HG02973 (cell line): ENCODE data around the gene FADS2.

Experiments used
- ATAC-seq: cut with Tn5 transposase; IDR thresholded peaks from one replicate; pipeline ENCODE4 v1.9.1; 2021; ENCODE audit warnings: moderate library complexity; ENCODE audit not compliant: unreplicated experiment

Gene FADS2

GRCh38 chr11:61904539-61905048 lies 76.5 kb downstream of the FADS2 start:
- ATAC-seq = no peak

GRCh38 chr11:61905067-61905696 lies 77.1 kb downstream of the FADS2 start:
- no peak for ATAC-seq

GRCh38 chr11:61905801-61906521 lies 77.9 kb downstream of the FADS2 start:
- ATAC-seq = no peak

GRCh38 chr11:61906522-61906909 lies 78.4 kb downstream of the FADS2 start:
- no peak for ATAC-seq

- ATAC-seq = no peak
Observed at GRCh38 chr11:61907282-61907681, 79.2 kb downstream of the FADS2 start.

- no peak for ATAC-seq
Observed at GRCh38 chr11:61907871-61908729, 80.0 kb downstream of the FADS2 start.

GRCh38 chr11:61908730-61909316 lies 80.7 kb downstream of the FADS2 start:
- no peak for ATAC-seq

- ATAC-seq = no peak
Observed at GRCh38 chr11:61910187-61911127, 82.4 kb downstream of the FADS2 start.

- ATAC-seq = no peak
Observed at GRCh38 chr11:61911128-61911700, 83.1 kb downstream of the FADS2 start.

GRCh38 chr11:61911701-61912529 lies 83.8 kb downstream of the FADS2 start:
- ATAC-seq = no peak

GRCh38 chr11:61912530-61912898 lies 84.4 kb downstream of the FADS2 start:
- no peak for ATAC-seq

GRCh38 chr11:61912991-61913698 lies 85.0 kb downstream of the FADS2 start:
- no peak for ATAC-seq

- no peak for ATAC-seq
Observed at GRCh38 chr11:61913699-61914395, 85.7 kb downstream of the FADS2 start.

- ATAC-seq = no peak
Observed at GRCh38 chr11:61914471-61915171, 86.5 kb downstream of the FADS2 start.

GRCh38 chr11:61916737-61917333 lies 88.7 kb downstream of the FADS2 start:
- ATAC-seq = no peak
